ENCODE measurements around the gene PSKH1.

The PSKH1 gene

DNA sequence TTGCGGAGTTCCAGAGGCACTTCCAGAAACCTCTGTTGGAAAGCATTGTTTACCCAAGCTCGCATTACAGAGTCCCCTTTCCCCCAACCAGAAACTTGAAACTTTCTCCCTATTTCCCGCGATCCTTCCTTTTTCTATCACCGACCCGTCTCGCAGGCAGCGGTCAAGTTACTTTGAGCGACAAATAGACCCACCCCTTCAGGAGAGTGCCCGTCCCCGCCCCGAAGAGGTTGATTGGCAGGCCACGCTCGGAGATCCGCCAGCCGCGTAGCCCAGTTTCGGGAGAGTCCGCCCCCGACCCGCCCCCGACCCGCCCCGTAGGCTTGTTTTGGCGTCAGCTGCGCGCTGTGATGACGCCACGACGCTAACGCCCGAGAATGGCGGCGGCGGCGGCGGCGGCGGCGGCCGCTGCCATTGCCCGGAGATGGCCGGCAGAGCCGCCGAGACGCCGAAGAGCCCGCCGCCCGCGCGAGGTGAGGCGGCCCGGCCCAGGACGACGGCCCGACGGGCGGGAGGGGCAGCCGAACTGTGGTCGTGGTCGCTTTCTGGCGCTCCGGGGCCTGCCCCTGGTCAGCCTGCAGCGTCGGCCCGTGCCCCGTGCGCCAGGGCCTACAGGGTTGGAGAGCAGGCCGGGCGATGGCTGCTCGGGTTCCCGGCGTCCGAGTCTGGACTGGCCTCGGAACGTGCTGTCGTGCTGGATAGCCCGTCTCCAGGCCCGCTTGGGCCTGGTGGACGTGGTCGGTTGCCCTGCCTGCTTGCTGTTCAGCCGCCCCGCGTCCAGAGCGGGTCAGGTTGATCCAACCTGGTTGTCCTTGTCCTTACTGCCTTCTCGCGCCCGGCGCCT lies at the start of gene PSKH1:
PSKH1 (plus strand) TSS at position 356 of the 844 bp plus-strand sequence. CDS start 15,496 bp downstream, outside the sequence.
- TF ChIP-seq, protein P1, sequence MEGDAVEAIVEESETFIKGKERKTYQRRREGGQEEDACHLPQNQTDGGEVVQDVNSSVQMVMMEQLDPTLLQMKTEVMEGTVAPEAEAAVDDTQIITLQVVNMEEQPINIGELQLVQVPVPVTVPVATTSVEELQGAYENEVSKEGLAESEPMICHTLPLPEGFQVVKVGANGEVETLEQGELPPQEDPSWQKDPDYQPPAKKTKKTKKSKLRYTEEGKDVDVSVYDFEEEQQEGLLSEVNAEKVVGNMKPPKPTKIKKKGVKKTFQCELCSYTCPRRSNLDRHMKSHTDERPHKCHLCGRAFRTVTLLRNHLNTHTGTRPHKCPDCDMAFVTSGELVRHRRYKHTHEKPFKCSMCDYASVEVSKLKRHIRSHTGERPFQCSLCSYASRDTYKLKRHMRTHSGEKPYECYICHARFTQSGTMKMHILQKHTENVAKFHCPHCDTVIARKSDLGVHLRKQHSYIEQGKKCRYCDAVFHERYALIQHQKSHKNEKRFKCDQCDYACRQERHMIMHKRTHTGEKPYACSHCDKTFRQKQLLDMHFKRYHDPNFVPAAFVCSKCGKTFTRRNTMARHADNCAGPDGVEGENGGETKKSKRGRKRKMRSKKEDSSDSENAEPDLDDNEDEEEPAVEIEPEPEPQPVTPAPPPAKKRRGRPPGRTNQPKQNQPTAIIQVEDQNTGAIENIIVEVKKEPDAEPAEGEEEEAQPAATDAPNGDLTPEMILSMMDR (conservative IDR thresholded peaks at IDR 0.05; ENCODE audit: low read depth), result no peak
- POLR2A ChIA-PET (ENCODE audit: low non-redundant PET), result interaction anchor here (0.6 kb wide), 1 partner anchor 18 kb away, joined by 3 read pairs; no protein-coding TSS in a partner anchor
- CTCF ChIA-PET, result no interaction called here
- peak; percentile 100 for DNase-seq (ENCODE audit: low spot score)
- H3K27ac ChIP-seq, result peak within 1 kb of the TSS; percentile 83

DNA sequence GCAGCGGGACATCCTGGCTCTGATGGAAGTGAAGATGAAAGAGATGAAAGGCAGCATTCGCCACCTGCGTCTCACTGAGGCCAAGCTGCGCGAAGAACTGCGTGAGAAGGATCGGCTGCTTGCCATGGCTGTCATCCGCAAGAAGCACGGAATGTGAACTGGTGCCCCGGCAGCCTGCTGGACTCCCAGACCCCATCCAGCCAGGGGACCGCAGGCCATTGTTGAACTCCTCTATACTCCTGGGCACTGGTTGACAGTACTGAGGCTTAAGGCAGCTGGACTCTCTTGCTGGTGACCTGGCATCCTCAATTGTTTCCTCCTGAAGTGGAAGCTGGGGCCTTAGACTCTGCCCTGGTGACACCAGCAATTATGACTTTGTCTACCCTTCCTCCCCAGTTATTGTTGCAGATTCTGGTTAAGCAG lies 49.7 kb upstream of the PSKH1 start:
- H3K27ac ChIP-seq, result peak overlapping the region; percentile 97
- no peak for DNase-seq (ENCODE audit: low spot score)
- CTCF ChIA-PET, result interaction anchor here (0.6 to 3.8 kb wide), 5 partner anchors 19 to 201 kb away, joined by 3 to 20 read pairs (median 3); no protein-coding TSS in a partner anchor
- POLR2A ChIA-PET (ENCODE audit: low non-redundant PET), result no interaction called here
- TF ChIP-seq, protein P1 (conservative IDR thresholded peaks at IDR 0.05; ENCODE audit: low read depth), result no peak

DNA sequence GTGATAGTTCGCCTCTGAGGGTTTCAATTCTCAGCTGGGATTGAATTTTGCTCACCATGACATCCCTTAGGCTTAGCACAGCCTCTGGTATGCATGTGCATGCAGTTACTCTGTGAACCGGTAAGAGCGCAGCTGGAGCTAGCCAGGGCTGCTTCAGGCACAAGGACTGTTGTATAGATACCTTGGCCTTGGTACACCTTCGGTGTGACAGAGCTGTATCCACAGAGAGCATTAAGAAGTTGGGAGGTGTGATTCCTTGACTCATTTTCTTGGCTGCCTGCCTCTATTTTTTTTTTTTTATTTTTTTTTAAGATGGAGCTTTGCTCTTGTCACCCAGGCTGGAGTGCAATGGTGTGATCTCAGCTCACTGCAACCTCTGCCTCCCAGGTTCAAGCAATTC lies 48.6 kb upstream of the PSKH1 start:
- ChIA-PET POLR2A (ENCODE audit: low non-redundant PET) (interaction anchor here (0.6 kb wide), 1 partner anchor 20 kb away, joined by 3 read pairs; no protein-coding TSS in a partner anchor), CTCF (interaction anchor here (0.6 to 3.8 kb wide), 7 partner anchors 11 to 126 kb away, joined by 3 to 20 read pairs (median 4); no protein-coding TSS in a partner anchor)
- peak; percentile 57 for DNase-seq (ENCODE audit: low spot score)
- H3K27ac ChIP-seq, result peak overlapping the region; percentile 96
- TF ChIP-seq, protein P1 (conservative IDR thresholded peaks at IDR 0.05; ENCODE audit: low read depth), result no peak

DNA sequence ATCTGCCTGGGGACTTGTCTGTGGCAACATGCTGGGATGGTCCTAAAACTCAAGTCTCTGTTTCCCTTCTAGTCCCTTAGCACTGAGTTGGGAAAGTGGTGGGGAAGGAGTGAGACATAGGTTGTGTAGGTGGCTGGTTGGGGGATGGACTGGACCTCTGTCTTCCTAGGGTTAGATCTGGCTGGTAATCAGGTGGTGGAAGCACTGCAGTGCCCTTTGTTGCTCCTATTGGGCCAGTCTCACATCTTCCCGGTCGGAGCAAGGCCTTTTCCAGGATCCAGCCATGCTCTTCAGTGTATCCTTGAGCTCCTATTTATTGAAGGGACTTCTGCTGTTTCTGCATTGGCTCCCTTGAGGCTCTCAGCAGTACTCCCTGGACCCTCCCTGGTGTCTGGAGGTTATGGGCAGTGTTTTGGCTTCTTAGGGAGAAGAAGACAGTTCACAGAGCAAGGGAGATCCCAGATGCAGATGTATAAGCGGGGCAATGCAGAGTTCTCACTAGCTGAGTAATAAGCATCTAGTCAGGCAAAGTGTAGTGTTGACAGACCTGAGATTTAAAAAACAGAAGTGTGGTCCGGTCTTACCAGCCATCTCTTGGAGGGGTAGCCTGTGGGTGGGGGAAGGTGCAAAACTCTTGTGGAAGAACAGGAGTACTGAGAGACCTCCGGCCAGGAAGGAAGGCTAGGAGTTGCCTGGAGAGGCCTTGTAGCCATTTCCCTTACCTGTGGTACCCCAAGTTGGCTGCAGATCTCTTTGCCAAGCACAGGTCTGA lies 47.6 kb upstream of the PSKH1 start:
- DNase-seq (ENCODE audit: low spot score), result no peak
- POLR2A ChIA-PET (ENCODE audit: low non-redundant PET), result interaction anchor here (0.6 to 1.7 kb wide), 2 partner anchors 10 to 19 kb away, joined by 3 to 5 read pairs; no protein-coding TSS in a partner anchor
- CTCF ChIA-PET, result interaction anchor here (0.6 to 3.8 kb wide), 8 partner anchors 12 to 484 kb away, joined by 3 to 20 read pairs (median 4); no protein-coding TSS in a partner anchor
- TF ChIP-seq, protein P1 (conservative IDR thresholded peaks at IDR 0.05; ENCODE audit: low read depth), result no peak
- H3K27ac ChIP-seq, result peak overlapping the region; percentile 96

DNA sequence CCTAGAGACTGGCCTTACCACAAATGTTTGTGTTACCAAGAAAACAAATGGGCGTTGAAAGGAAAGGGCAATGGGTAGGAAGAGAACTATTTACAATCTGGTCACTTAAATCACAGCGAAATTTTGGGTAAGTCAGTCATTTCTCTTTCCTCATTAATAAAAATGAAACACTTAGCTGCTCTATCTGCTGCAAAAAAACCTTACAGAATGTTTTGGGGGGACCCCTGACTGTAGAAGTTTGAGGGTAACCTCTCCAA lies 47.1 kb upstream of the PSKH1 start:
- TF ChIP-seq, protein P1 (conservative IDR thresholded peaks at IDR 0.05; ENCODE audit: low read depth), result no peak
- peak overlapping the region; percentile 96 for H3K27ac ChIP-seq
- no peak for DNase-seq (ENCODE audit: low spot score)
- ChIA-PET CTCF (interaction anchor here (0.6 to 3.8 kb wide), 4 partner anchors 29 to 331 kb away, joined by 3 to 20 read pairs (median 3); no protein-coding TSS in a partner anchor), POLR2A (ENCODE audit: low non-redundant PET) (interaction anchor here (1.7 kb wide), 1 partner anchor 10 kb away, joined by 5 read pairs; no protein-coding TSS in a partner anchor)

Measured in RWPE1 (cell line).